ENCODE results near the gene EOMES. TPM values are rescaled to one million over a fixed set of nuclear protein-coding genes. Genes with fewer than 3 reads are reported as not detected.

EOMES gene
- total and polyA plus RNA-seq, 12 donors = 0.10 to 1.2 (median 0.35) TPM

DNA sequence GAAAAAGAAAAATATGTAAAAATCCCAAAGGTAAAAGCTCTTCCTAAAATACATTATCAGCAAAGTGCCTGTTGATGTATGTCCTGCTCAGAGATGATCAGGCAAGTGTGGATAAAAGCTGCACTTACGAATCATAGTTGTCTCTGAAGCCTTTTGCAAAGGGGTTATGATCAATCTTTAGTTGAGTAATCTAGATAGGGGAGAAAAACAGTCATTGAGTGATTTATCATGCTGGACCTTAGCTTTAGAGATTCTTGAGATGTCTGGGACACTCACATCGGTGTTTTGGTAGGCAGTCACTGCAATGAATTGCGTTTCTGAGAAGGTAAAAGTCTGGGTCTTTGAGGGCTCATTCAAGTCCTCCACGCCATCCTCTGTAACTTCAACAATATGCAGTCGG is 3.7 kb downstream of the EOMES start:
- 51 to 68% (median 62%) methylated on average over 5 of the region's 5 CpGs for WGBS, 4 donors
- H3K4me1 ChIP-seq (replicated peaks in 1 of 2) = peaks cover 15 to 33% of the 10 kb centered on the region in 2 donors
- no peak overlapping the region for H3K4me3 ChIP-seq
- TF ChIP-seq POLR2A (IDR thresholded peaks at IDR 0.05) = no peak
- TF ChIP-seq, protein P1, sequence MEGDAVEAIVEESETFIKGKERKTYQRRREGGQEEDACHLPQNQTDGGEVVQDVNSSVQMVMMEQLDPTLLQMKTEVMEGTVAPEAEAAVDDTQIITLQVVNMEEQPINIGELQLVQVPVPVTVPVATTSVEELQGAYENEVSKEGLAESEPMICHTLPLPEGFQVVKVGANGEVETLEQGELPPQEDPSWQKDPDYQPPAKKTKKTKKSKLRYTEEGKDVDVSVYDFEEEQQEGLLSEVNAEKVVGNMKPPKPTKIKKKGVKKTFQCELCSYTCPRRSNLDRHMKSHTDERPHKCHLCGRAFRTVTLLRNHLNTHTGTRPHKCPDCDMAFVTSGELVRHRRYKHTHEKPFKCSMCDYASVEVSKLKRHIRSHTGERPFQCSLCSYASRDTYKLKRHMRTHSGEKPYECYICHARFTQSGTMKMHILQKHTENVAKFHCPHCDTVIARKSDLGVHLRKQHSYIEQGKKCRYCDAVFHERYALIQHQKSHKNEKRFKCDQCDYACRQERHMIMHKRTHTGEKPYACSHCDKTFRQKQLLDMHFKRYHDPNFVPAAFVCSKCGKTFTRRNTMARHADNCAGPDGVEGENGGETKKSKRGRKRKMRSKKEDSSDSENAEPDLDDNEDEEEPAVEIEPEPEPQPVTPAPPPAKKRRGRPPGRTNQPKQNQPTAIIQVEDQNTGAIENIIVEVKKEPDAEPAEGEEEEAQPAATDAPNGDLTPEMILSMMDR (IDR thresholded peaks at IDR 0.05) = no peak
- H3K36me3 ChIP-seq (replicated peaks in 1 of 2) = no peaks in the 10 kb centered on the region
- no peaks in the 10 kb centered on the region for H3K9me3 ChIP-seq (replicated peaks in 1 of 3)
- H3K27ac ChIP-seq = no peak overlapping the region
- H3K27me3 ChIP-seq = peaks cover 81% of the 10 kb centered on the region
- intact Hi-C loops (cut with DNase I) = no loop called here
- DNase-seq = no peak

DNA sequence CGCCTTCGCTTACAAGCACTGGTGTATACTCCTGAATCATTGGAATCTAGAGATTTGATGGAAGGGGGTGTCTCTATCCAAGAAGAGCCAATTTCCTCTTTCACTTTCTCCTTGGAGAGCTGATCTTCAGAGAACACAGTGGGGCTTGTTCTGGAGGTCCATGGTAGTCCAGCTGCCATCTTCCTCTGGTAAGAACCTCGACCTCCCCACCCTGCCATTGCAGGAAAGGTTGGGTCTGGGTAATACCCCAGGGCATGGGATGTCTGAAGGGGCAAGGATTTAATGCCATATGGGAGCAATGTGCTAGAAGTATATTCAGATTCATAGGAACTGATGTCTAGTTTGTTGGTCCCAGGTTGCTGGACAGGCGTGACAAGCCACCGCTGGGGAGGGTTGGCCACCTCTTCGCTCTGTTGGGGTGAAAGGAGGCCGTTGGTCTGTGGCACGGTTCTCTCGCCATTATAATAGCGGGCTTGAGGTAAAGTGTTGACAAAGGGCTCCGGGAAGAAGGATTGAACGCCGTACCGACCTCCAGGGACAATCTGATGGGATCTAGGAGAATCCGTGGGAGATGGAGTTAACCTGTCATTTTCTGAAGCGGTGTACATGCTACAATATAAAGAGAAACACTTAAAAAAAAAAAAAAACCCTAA is 4.8 kb downstream of the EOMES start:
- H3K4me1 ChIP-seq (replicated peaks in 1 of 2) = peaks cover 20 to 30% of the 10 kb centered on the region in 2 donors
- 78 to 87% (median 82%) methylated on average over 16 of the region's 16 CpGs for WGBS, 4 donors
- peaks cover 70% of the 10 kb centered on the region for H3K27me3 ChIP-seq
- intact Hi-C loops (cut with DNase I) = no loop called here
- TF ChIP-seq POLR2A (IDR thresholded peaks at IDR 0.05) = no peak
- TF ChIP-seq, protein P1 (IDR thresholded peaks at IDR 0.05) = no peak
- no peaks in the 10 kb centered on the region for H3K9me3 ChIP-seq (replicated peaks in 1 of 3)
- DNase-seq = no peak
- no peak overlapping the region for H3K4me3 ChIP-seq
- no peak overlapping the region for H3K27ac ChIP-seq
- no peaks in the 10 kb centered on the region for H3K36me3 ChIP-seq (replicated peaks in 1 of 2)

DNA sequence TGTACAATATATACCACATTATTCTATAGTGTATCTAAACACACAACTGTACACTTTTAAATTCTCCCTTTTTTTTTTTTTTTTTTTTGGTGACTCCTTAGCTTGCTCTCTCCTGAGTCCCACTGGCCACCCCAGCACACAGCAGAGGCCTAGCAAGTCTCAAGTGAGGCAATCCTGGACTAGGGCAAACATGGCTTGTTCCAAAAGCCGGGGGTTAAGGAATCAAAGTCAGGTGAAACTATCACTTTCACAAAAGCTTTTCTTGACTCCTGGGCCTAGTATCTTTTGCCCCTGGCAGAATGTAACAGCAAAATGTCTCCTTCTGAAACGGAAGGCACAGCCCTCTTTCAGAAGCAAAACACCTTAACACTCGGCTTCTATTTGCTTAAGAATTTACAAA is 5.8 kb downstream of the EOMES start:
- Histone ChIP-seq H3K4me1 (replicated peaks in 1 of 2) (peaks cover 14 to 20% of the 10 kb centered on the region in 2 donors), H3K4me3 (no peak overlapping the region), H3K27me3 (peaks cover 60% of the 10 kb centered on the region), H3K27ac (no peak overlapping the region), H3K9me3 (replicated peaks in 1 of 3) (no peaks in the 10 kb centered on the region), H3K36me3 (replicated peaks in 1 of 2) (no peaks in the 10 kb centered on the region)
- 88 to 98% (median 90%) methylated on average over 3 of the region's 3 CpGs for WGBS, 4 donors
- TF ChIP-seq, protein P1 (IDR thresholded peaks at IDR 0.05) = no peak
- TF ChIP-seq POLR2A (IDR thresholded peaks at IDR 0.05) = no peak
- no peak for DNase-seq
- intact Hi-C loops (cut with DNase I) = no loop called here

DNA sequence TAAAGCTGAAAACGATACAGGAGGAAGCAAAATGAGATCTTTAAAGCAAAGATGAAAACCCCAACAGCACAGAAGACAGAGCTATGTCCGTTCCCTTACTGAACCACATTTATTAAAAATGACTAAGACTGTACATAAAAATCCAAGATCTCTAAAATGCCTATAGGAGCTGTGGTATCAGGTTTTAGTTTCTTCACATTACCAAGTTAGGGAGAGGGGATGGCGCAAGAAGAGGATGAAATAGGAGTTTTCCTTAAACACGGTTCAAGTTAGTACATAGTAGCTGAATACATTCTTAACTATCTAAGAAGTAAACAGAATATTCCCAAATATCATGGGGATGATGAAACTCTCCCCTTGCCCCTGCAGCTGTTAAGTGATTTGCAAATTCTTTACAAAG is 6.3 kb downstream of the EOMES start:
- 71 to 75% (median 73%) methylated on average over 4 of the region's 4 CpGs for whole genome bisulfite sequencing, 4 donors
- TF ChIP-seq, protein P1 (IDR thresholded peaks at IDR 0.05) = no peak
- no peaks in the 10 kb centered on the region for H3K9me3 ChIP-seq (replicated peaks in 1 of 3)
- peaks cover 55% of the 10 kb centered on the region for H3K27me3 ChIP-seq
- no peaks in the 10 kb centered on the region for H3K36me3 ChIP-seq (replicated peaks in 1 of 2)
- H3K27ac ChIP-seq = no peak overlapping the region
- H3K4me1 ChIP-seq (replicated peaks in 1 of 2) = peaks cover 12 to 15% of the 10 kb centered on the region in 2 donors
- no peak for DNase-seq
- H3K4me3 ChIP-seq = no peak overlapping the region
- intact Hi-C loops (cut with DNase I) = no loop called here
